NOMO-1 (cell line): Measurements from ENCODE around the gene HNRNPM.
"Not testable (repeated sequence)": the region's sequence is repeated elsewhere in the genome, so short reads cannot be mapped to it uniquely, and the experiment has no call there.

Experiments
- DNase-seq, 2 experiments: peaks; one replicate each; lab custom pipeline; 2025; ENCODE audit not compliant: unreplicated experiment in 2 of 2; lab: John Stamatoyannopoulos, UW

Gene HNRNPM

GRCh38 chr19:8510589-8511115 lies 65.9 kb downstream of the HNRNPM start:
- no peak for DNase-seq

DNA sequence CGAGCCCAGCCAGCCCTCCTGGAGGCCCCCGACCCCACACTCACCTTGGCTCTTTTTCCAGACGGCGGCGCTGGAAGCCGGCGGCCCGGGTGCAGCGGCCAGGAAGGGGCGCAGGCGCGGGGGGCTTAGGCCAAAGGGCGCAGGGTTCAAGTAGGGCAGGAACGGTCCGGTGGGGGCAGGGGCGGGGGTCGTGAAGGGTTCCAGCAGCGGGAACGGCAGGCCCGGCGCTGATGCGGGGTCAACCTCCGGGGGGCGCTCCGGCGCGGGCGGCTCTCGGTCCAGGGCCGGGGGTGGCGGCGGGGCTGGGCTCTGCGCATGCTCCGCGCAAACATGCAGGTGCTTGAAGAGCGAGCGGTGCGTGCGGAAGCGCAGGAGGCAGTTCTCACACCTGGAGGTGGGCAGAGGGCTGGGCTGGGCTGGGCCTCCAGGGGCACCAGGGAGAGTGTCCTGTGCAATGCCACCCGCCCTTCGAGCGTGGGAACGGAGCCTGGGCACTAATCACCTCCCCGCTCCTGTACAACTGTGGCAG lies 66.9 kb downstream of the HNRNPM start:
- no peak for DNase-seq

DNA sequence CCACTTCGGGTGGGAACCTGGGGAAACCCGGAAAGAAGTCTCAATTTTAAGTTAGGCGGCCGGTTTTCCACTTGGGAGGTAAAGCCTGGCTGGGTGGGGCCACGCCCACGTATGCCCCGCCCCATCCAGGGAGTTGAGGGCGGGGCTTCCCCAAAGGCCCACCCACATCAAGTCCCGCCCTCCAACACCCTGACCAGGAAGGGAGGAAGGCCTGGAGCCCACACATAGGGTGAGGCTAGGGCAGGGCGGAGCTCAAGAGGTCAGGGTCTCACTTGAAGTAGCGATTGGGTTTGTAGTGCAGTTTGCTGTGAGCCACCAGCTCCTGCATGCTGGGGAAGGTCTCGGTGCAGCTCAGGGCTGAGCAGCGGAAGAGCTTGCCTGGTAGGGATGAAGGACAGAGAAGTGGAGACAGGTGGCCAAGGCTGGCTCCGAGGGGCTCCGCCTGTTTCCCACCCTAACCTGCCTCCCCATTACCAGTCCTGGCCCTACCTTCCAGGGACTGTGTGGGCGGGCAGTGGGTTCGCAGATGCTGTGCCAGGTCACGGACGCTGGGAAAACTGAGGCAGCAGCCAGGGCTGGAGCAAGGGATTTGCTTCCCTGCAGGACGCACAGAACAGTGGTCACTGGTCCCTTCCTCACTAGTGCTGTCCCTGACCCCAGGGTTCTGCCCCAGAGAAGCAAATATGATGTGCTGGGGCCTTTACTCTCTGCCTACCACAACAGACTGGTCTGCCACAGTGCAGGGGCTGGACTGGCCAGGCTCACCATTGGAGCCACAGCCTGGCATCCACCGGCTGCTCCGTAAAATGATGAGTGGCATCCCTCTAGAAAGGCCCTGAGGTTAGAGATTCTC lies 67.6 kb downstream of the HNRNPM start:
- no peak for DNase-seq

GRCh38 chr19:8513036-8513686 lies 68.4 kb downstream of the HNRNPM start:
- no peak for DNase-seq

DNA sequence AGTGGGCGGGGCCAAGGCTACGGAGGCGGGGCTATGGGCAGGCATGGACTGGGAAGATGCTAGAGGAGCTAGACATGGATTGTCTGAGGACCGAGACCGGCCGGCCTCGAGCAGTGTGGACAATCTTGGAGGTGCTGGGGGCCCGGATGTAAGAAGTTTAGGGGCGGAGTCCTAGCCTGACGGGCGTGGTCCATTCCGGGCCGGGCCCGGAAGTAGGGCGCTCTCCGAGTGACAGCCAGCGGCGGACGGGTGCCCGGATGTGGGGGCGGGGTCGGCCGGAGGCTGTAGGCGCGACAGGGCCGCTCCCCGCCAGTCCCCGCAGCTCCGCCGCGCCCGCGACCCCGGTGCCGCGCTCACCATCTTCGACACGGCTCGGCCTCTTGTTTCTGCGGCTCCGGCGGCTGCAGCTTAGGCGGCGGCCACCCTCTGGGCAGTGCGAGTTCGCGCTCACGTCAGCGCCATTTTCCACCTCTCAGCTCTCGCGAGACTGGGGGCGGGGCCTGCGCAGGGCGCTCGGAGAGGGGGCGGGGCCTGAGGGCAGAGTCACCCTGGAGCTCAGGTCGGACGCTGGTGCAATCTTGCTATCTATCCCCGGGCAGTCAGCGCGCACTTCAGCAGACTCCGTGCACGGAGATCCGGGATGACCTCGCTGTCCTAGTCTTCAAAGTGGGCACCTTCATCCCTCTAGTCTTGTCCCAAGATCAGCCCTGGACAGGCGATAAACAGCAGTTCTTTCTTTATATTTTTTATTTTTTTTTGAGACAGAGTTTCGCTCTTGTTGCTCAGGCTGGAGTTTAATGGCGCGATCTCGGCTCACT lies 69.1 kb downstream of the HNRNPM start, which contains the start of gene ZNF414:
Gene ZNF414, minus strand, starts transcription at position 481 of the 818 bp plus-strand sequence. Its CDS starts 121 bp downstream, at position 360.
- peak; percentile 91 to 97 for DNase-seq

GRCh38 chr19:8514505-8515009 lies 69.8 kb downstream of the HNRNPM start:
- DNase-seq, result not testable (repeated sequence)

DNA sequence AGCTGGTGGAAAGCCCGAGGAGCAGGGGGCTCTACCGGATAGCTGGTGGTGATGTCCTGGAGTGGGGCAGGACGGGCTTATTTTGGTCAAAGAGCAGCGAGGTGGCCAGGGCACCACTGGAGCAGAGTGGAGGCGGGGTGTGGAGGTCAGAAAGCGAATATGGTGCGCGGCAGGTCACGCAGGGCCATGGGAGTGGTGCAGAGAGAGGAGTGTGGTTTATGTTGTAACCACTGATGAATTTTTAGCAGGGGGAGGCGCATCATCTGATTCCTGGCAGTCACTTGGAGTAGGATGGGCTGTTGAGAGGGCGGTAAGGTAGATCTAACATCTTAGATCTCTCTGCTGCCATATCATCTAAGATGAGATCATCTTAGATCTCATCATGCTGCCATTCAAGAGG lies 70.5 kb downstream of the HNRNPM start:
- peak; percentile 82 to 86 for DNase-seq

DNA sequence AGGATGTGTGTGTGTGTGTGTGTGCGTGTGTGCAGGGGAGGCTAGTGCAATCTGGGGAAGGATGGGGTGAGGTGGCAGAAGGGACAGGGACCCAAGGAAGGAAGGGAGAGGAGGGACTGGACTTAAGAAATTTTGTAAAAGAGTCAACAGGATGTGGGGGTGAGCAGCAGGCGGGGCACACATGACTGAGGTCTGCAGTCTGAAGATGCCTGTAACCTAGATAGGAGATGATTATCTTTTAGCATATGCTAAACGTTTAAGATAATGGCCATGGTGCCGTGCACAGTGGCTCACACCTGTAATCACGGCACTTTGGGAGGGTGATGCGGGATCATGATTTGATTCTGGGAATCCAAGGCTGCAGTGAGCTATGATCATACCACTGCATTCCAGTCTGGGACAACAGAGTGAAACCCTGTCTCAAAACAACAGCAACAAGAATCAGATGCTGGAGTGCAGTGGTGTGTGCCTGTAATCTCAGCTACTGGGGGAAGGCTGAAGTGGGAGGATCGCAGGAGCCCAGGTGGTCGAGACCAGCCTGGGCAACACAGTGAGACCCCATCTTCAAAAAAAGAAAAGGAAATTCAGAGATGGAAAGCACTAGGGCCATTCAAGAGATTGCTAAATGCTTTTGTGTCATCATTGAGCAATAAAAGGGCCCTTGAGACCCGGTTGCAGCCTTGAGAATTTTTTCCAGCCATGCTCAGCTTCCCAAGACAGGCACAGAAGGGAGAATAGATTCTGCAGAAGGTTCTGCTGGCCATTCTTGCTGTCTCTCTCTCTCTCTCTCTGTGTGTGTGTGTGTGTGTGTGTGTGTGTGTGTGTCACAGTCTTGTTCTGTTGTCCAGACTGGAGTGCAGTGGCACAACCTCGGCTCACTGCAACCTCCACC lies 73.0 kb downstream of the HNRNPM start:
- peak; percentile 65 to 79 for DNase-seq

DNA sequence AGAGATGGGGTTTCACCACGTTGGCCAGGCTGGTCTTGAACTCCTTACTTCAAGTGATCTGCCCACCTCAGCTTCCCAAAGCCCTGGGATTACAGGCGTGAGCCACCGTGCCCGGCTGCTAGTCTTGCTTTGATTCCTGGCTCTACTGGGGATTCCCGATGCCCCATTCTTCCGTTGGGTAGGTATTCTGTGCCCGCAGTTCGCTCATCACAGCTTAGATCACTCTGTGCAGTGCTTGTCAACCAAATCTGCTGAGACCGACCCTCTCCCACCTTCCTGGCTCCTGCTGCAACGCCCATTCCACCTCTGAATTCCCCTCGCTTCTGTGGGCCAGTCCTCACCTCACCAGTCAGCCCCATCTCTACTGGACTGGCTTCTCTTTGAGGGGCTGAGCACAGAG lies 73.8 kb downstream of the HNRNPM start:
- DNase-seq, result no peak

DNA sequence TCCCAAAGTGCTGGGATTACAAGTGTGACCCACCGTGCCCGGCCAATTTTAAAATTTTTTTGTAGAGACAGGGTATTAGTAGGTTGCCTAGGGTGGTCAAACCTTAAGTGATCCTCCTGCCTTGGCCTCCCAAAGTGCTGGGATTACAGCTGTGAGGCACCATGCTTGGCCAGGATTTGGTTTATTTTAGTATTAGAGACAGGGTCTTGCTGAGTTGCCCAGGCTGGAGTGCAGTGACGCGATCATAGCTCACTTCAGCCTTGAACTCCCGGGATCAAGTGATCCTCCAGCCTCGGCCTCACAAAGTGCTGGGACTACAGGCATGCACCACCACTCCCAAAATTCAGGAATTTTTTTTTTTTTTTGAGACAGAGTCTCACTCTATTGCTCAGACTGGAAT lies 74.6 kb downstream of the HNRNPM start:
- DNase-seq, result no peak

- DNase-seq, result no peak
These were observed 80.6 kb downstream of the HNRNPM start for GRCh38 chr19:8525401-8525684.

DNA sequence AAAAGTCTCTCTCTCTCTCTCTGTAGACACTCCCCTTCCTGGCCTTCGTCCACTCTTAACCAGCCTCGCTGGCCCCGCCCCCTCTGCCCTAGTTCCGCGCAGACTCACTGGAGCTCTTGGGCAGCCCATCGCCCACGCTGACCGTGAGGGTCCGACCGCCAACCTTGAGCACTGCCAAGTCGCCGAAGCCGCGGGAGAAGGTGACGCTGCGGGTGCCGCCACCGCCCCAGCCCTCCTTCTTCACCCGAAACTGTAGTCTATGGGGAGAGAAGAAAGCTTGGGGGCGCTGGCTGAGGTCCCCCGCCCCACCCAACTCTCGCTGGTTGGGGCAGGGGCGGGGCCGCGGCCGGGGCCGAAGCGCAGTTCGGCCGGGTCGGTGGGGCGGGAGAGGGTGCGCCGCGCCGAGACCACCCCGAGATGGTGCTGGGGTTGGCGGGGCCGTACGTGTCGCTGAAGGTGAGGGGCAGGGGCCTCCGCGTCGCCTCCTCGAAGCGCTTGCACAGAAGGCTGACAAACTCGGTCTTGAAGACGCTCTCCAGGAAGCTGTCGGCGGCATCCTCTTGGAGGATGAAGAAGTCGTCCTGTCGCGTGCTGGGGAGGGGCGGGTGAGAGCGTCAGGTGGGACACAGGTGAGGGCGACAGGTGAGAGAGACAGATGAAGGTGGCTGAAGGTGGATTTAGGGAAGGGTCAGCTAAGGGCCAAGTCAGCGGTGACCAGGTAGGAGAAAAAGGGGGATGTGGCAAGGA lies 81.7 kb downstream of the HNRNPM start:
- DNase-seq, result no peak

DNA sequence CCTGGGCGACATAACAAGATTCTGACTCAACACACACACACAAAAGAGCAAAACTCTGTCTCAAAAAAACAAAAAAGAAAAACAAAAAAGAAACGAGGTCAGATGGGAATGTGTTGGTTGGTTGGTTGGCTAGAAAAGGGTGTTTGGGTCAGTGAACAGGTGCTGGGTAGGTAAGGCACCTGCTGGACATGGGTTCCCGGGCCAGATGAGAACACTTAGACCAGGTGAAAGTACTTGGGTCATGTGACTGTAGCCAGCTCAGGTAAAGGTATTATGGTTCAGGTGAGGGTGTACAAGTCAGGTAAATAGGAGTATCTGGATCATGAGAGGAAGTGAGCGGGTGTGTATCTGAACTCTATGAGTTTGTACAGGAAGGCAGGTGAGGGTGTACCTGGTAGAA lies 83.7 kb downstream of the HNRNPM start:
- no peak for DNase-seq

GRCh38 chr19:8529369-8530006 lies 84.7 kb downstream of the HNRNPM start:
- no peak for DNase-seq

- DNase-seq, result no peak
These were observed 85.4 kb downstream of the HNRNPM start for GRCh38 chr19:8530061-8530679.

- DNase-seq, result no peak
These were observed 86.7 kb downstream of the HNRNPM start for GRCh38 chr19:8531470-8531869.

- no peak for DNase-seq
These were observed 87.5 kb downstream of the HNRNPM start for GRCh38 chr19:8532225-8532624.

- no peak for DNase-seq
These were observed 91.5 kb downstream of the HNRNPM start for GRCh38 chr19:8536282-8536681.
